GM12873 (cell line): ENCODE data around the gene KDM6A.

Source experiments
- CTCF ChIP-seq: IDR thresholded peaks from 2 replicates; pipeline ENCODE4 v1.5.1; 2012; ENCODE audit warnings: low read depth, mild to moderate bottlenecking, moderate library complexity, low read length, control low read depth; ENCODE audit not compliant: insufficient read depth; ENCODE audit errors: missing control alignments

The KDM6A gene

GRCh38 chrX:44872821-44873414 is at the start of gene KDM6A:
Gene KDM6A (plus strand): TSS chrX:44873188. CDS start chrX:44873552, 364 bp downstream.
- no peak for TF ChIP-seq CTCF

GRCh38 chrX:44828008-44828605 is 44.9 kb upstream of the KDM6A start:
- TF ChIP-seq CTCF, result no peak

GRCh38 chrX:44829832-44830231 is 43.2 kb upstream of the KDM6A start:
- no peak for TF ChIP-seq CTCF

GRCh38 chrX:44842550-44843317 is 30.3 kb upstream of the KDM6A start:
- TF ChIP-seq CTCF, result no peak

- no peak for TF ChIP-seq CTCF
Measured at GRCh38 chrX:44843318-44843702, 29.7 kb upstream of the KDM6A start.

GRCh38 chrX:44843753-44844152 is 29.2 kb upstream of the KDM6A start, which contains the start of gene DUSP21:
Gene DUSP21 (plus strand): TSS chrX:44844021. CDS start chrX:44844133, 112 bp downstream.
- TF ChIP-seq CTCF, result no peak

GRCh38 chrX:44844204-44844603 is 28.8 kb upstream of the KDM6A start:
- no peak for TF ChIP-seq CTCF
